Measurements from ENCODE around the gene ABCG1.

The ABCG1 gene

GRCh38 chr21:42319376-42319775 is 100.4 kb downstream of the ABCG1 start:
- FAIRE-seq (peak; percentile 71), DNase-seq (ENCODE audit: insufficient read length) (no peak)
- TF ChIP-seq POLR2A (IDR thresholded peaks at IDR 0.05; ENCODE audit: low read depth, low read length) (no peak), TAF1 (IDR thresholded peaks at IDR 0.05; ENCODE audit: borderline replicate concordance, low read depth, low read length) (no peak), POLR2AphosphoS5 (IDR thresholded peaks at IDR 0.05; ENCODE audit: low read depth, low read length) (no peak)

GRCh38 chr21:42319851-42320572 is 101.1 kb downstream of the ABCG1 start:
- TF ChIP-seq POLR2AphosphoS5 (IDR thresholded peaks at IDR 0.05; ENCODE audit: low read depth, low read length): no peak
- TF ChIP-seq TAF1 (IDR thresholded peaks at IDR 0.05; ENCODE audit: borderline replicate concordance, low read depth, low read length): no peak
- FAIRE-seq (no peak), DNase-seq (ENCODE audit: insufficient read length) (no peak)

- DNase-seq (ENCODE audit: insufficient read length) (no peak), FAIRE-seq (no peak)
- TF ChIP-seq POLR2A (IDR thresholded peaks at IDR 0.05; ENCODE audit: low read depth, low read length) (no peak), TAF1 (IDR thresholded peaks at IDR 0.05; ENCODE audit: borderline replicate concordance, low read depth, low read length) (no peak), POLR2AphosphoS5 (IDR thresholded peaks at IDR 0.05; ENCODE audit: low read depth, low read length) (no peak)
Measured at GRCh38 chr21:42320791-42321190, 101.9 kb downstream of the ABCG1 start.

- no peak for TF ChIP-seq TAF1 (IDR thresholded peaks at IDR 0.05; ENCODE audit: borderline replicate concordance, low read depth, low read length)
- no peak for TF ChIP-seq POLR2AphosphoS5 (IDR thresholded peaks at IDR 0.05; ENCODE audit: low read depth, low read length)
- no peak for TF ChIP-seq POLR2A (IDR thresholded peaks at IDR 0.05; ENCODE audit: low read depth, low read length)
- DNase-seq (ENCODE audit: insufficient read length): no peak
- no peak for FAIRE-seq
Measured at GRCh38 chr21:42321231-42321630, 102.3 kb downstream of the ABCG1 start.

- TF ChIP-seq POLR2A (IDR thresholded peaks at IDR 0.05; ENCODE audit: low read depth, low read length) (no peak), POLR2AphosphoS5 (IDR thresholded peaks at IDR 0.05; ENCODE audit: low read depth, low read length) (no peak), TAF1 (IDR thresholded peaks at IDR 0.05; ENCODE audit: borderline replicate concordance, low read depth, low read length) (no peak)
- no peak for DNase-seq (ENCODE audit: insufficient read length)
- FAIRE-seq: no peak
Measured at GRCh38 chr21:42321845-42322244, 102.9 kb downstream of the ABCG1 start.

GRCh38 chr21:42324896-42325295 is 106.0 kb downstream of the ABCG1 start:
- DNase-seq (ENCODE audit: insufficient read length) (no peak), FAIRE-seq (peak; percentile 24)
- TF ChIP-seq POLR2A (IDR thresholded peaks at IDR 0.05; ENCODE audit: low read depth, low read length) (no peak), POLR2AphosphoS5 (IDR thresholded peaks at IDR 0.05; ENCODE audit: low read depth, low read length) (no peak), TAF1 (IDR thresholded peaks at IDR 0.05; ENCODE audit: borderline replicate concordance, low read depth, low read length) (no peak)

- DNase-seq (ENCODE audit: insufficient read length) (no peak), FAIRE-seq (peak; percentile 70)
Measured at GRCh38 chr21:42330380-42331371, 111.7 kb downstream of the ABCG1 start.

GRCh38 chr21:42331660-42332059 is 112.7 kb downstream of the ABCG1 start:
- FAIRE-seq (no peak), DNase-seq (ENCODE audit: insufficient read length) (no peak)
- TF ChIP-seq TAF1 (IDR thresholded peaks at IDR 0.05; ENCODE audit: borderline replicate concordance, low read depth, low read length) (no peak), POLR2A (IDR thresholded peaks at IDR 0.05; ENCODE audit: low read depth, low read length) (no peak), POLR2AphosphoS5 (IDR thresholded peaks at IDR 0.05; ENCODE audit: low read depth, low read length) (no peak)

More at GRCh38 chr21:42330380-42331371, 111.7 kb downstream of the ABCG1 start:
- TF ChIP-seq POLR2A (IDR thresholded peaks at IDR 0.05; ENCODE audit: low read depth, low read length) (no peak), POLR2AphosphoS5 (IDR thresholded peaks at IDR 0.05; ENCODE audit: low read depth, low read length) (no peak), TAF1 (IDR thresholded peaks at IDR 0.05; ENCODE audit: borderline replicate concordance, low read depth, low read length) (no peak)

GRCh38 chr21:42332557-42333317 is 113.8 kb downstream of the ABCG1 start:
- TF ChIP-seq POLR2A (IDR thresholded peaks at IDR 0.05; ENCODE audit: low read depth, low read length) (no peak), TAF1 (IDR thresholded peaks at IDR 0.05; ENCODE audit: borderline replicate concordance, low read depth, low read length) (no peak), POLR2AphosphoS5 (IDR thresholded peaks at IDR 0.05; ENCODE audit: low read depth, low read length) (no peak)
- DNase-seq (ENCODE audit: insufficient read length) (no peak), FAIRE-seq (no peak)

- FAIRE-seq: no peak
- DNase-seq (ENCODE audit: insufficient read length): no peak
- TF ChIP-seq POLR2A (IDR thresholded peaks at IDR 0.05; ENCODE audit: low read depth, low read length) (no peak), POLR2AphosphoS5 (IDR thresholded peaks at IDR 0.05; ENCODE audit: low read depth, low read length) (no peak), TAF1 (IDR thresholded peaks at IDR 0.05; ENCODE audit: borderline replicate concordance, low read depth, low read length) (no peak)
Measured at GRCh38 chr21:42336054-42336453, 117.1 kb downstream of the ABCG1 start.

- no peak for FAIRE-seq
- no peak for DNase-seq (ENCODE audit: insufficient read length)
- TF ChIP-seq TAF1 (IDR thresholded peaks at IDR 0.05; ENCODE audit: borderline replicate concordance, low read depth, low read length): no peak
- no peak for TF ChIP-seq POLR2A (IDR thresholded peaks at IDR 0.05; ENCODE audit: low read depth, low read length)
- no peak for TF ChIP-seq POLR2AphosphoS5 (IDR thresholded peaks at IDR 0.05; ENCODE audit: low read depth, low read length)
Measured at GRCh38 chr21:42337276-42337675, 118.3 kb downstream of the ABCG1 start.
